ENCODE data around the gene NME7. TPM values are rescaled to one million over a fixed set of nuclear protein-coding genes. Genes with fewer than 3 reads are reported as not detected.
A peak's percentile ranks its signal among the peaks of the same experiment; 100 is the strongest.

The NME7 gene
- total RNA-seq, 1 experiment from 2014 or later = 21.8 TPM

GRCh38 chr1:169289016-169289415 is 78.6 kb downstream of the NME7 start:
- Histone ChIP-seq H4K20me1 (ENCODE audit: insufficient read depth) (no peaks in the 10 kb centered on the region), H3K27me3 (ENCODE audit: insufficient read depth, low read length) (no peaks in the 10 kb centered on the region), H3K4me1 (ENCODE audit: control insufficient read depth in 1 of 2, insufficient read depth in 2 of 2, low read length in 2 of 2) (peaks cover 17 to 26% of the 10 kb centered on the region in 2 experiments), H3K4me2 (ENCODE audit: low read length) (peak overlapping the region; percentile 12), H3K4me3 (replicated peaks in 1 of 2; ENCODE audit: low read depth in 1 of 2, low read length in 2 of 2) (no peak overlapping the region), H3K36me3 (ENCODE audit: control insufficient read depth in 1 of 2, insufficient read depth in 2 of 2, low read length in 2 of 2) (no peaks in the 10 kb centered on the region), H2AFZ (ENCODE audit: low read depth, low read length, poor library complexity, severe bottlenecking) (no peak overlapping the region), H3K9me2 (ENCODE audit: insufficient read depth) (0 out of 2 replicates have a peak, but pooled peaks cover 6% of the 10 kb centered on the region), H3K27ac (ENCODE audit: low read depth, low read length) (no peak overlapping the region), H3K9me3 (ENCODE audit: control insufficient read depth in 1 of 2, insufficient read depth in 1 of 2, low read depth in 1 of 2, low read length in 2 of 2) (no peaks in the 10 kb centered on the region), H3K79me2 (ENCODE audit: insufficient read depth, low read length) (no peaks in the 10 kb centered on the region), H3K9ac (ENCODE audit: low read length) (no peak overlapping the region)
- intact Hi-C loops (cut with micrococcal nuclease) = no loop called here
- ChIA-PET RAD21 (ENCODE audit: low non-redundant PET in 1 of 2, low total read pairs in 2 of 2, uncharacterized antibody in 2 of 2, unreplicated experiment in 2 of 2) (no interaction called here), CTCF (no interaction called here), POLR2A (no interaction called here)
- TF ChIP-seq SP1 (IDR thresholded peaks at IDR 0.05; ENCODE audit: low read depth) = no peak
- TF ChIP-seq POLR2AphosphoS5 (IDR thresholded peaks at IDR 0.05; ENCODE audit: low read depth, low read length) = no peak
- TF ChIP-seq ZFX (IDR thresholded peaks at IDR 0.05) = no peak
- no peak for TF ChIP-seq EGR1 (IDR thresholded peaks at IDR 0.05; ENCODE audit: low read depth)
- TF ChIP-seq REST (IDR thresholded peaks at IDR 0.05; ENCODE audit: low read depth) = no peak
- TF ChIP-seq ELF1 (IDR thresholded peaks at IDR 0.05; ENCODE audit: borderline replicate concordance, low read depth) = no peak
- no peak for TF ChIP-seq SRF (IDR thresholded peaks at IDR 0.05; ENCODE audit: low read depth)
- TF ChIP-seq JUND (IDR thresholded peaks at IDR 0.05) = no peak
- TF ChIP-seq CTCF (IDR thresholded peaks at IDR 0.05 in 2 of 3, conservative IDR thresholded peaks at IDR 0.05 in 1 of 3; ENCODE audit: borderline replicate concordance in 1 of 3, insufficient read depth in 1 of 3, low read depth in 2 of 3, low read length in 2 of 3) = no peak
- TF ChIP-seq EZH2phosphoT487 (IDR thresholded peaks at IDR 0.05; ENCODE audit: borderline replicate concordance) = no peak
- no peak for TF ChIP-seq CBX3 (IDR thresholded peaks at IDR 0.05; ENCODE audit: low read depth)
- TF ChIP-seq MAX (IDR thresholded peaks at IDR 0.05) = no peak
- no peak for TF ChIP-seq SIN3A (IDR thresholded peaks at IDR 0.05; ENCODE audit: low read depth)
- no peak for TF ChIP-seq FOSL1 (IDR thresholded peaks at IDR 0.05; ENCODE audit: low read depth)
- no peak for TF ChIP-seq ZBTB33 (IDR thresholded peaks at IDR 0.05; ENCODE audit: extremely low read depth, insufficient replicate concordance, low read length)
- no peak for TF ChIP-seq CEBPB (IDR thresholded peaks at IDR 0.05; ENCODE audit: low read depth)
- no peak for DNase-seq (ENCODE audit: low read depth, low spot score)
- no TSS peak for BruUV-seq (replicated peaks)
- ATAC-seq = no peak
